H1 (cell line): Measurements from ENCODE around the gene RAB44. TPM values are rescaled to one million over a fixed set of nuclear protein-coding genes. Genes with fewer than 3 reads are reported as not detected.

Source experiments
- CTCF ChIA-PET: fragments of 300-600 bp; sonication (Branson Sonifier 250); formaldehyde crosslinking; loops from one replicate; lab custom pipeline; 2021; ENCODE audit not compliant: partially characterized antibody; lab: Charles Lee
- POLR2A ChIA-PET: fragments of 300-600 bp; sonication (Branson Sonifier 250); formaldehyde crosslinking; loops from one replicate; lab custom pipeline; 2021; ENCODE audit warnings: inconsistent platforms; ENCODE audit not compliant: partially characterized antibody; lab: Charles Lee
- DNase-seq, 2 experiments: peaks; one replicate each; pipeline versions ENCODE4 v3.0.0 to v3.0.0-alpha.2; 2010 to 2022; ENCODE audit warnings: low spot score in 2 of 2, low read depth in 1 of 2, mixed read lengths in 1 of 2
- FAIRE-seq: peaks from 2 replicates; lab custom pipeline; 2011; peaks lifted over from hg19 to GRCh38; lab: Jason Lieb, UNC
- H2AFZ ChIP-seq: 2 replicates; pipeline ENCODE4 v1.8.1; 2012; ENCODE audit warnings: low read length, inconsistent platforms
- H2AK5ac ChIP-seq: 2 replicates; pipeline ENCODE4 v1.6.1; 2013; ENCODE audit warnings: low read depth, low read length
- H2BK120ac ChIP-seq: replicated peaks from 2 replicates; pipeline ENCODE3; 2013; ENCODE audit warnings: low read depth, low read length, inconsistent platforms
- H2BK12ac ChIP-seq: 2 replicates; pipeline ENCODE4 v1.6.1; 2013; ENCODE audit warnings: low read depth, low read length
- H2BK15ac ChIP-seq: 2 replicates; pipeline ENCODE4 v1.6.1; 2013; ENCODE audit warnings: low read length
- H2BK20ac ChIP-seq: 2 replicates; pipeline ENCODE4 v1.6.1; 2013; ENCODE audit warnings: low read length
- H2BK5ac ChIP-seq: 2 replicates; pipeline ENCODE4 v1.6.1; 2013; ENCODE audit warnings: low read depth, low read length
- H3K14ac ChIP-seq: 2 replicates; pipeline ENCODE4 v1.6.1; 2013; ENCODE audit warnings: inconsistent platforms; ENCODE audit not compliant: insufficient read length
- H3K18ac ChIP-seq: 2 replicates; pipeline ENCODE4 v1.6.1; 2013; ENCODE audit warnings: low read length; ENCODE audit errors: extremely low read depth
- H3K23ac ChIP-seq: 2 replicates; pipeline ENCODE4 v1.6.1; 2013; ENCODE audit warnings: inconsistent platforms; ENCODE audit not compliant: insufficient read length
- H3K23me2 ChIP-seq: 2 replicates; pipeline ENCODE4 v1.6.1; 2013; ENCODE audit warnings: low read depth, low read length
- H3K27ac ChIP-seq: 2 replicates; pipeline ENCODE4 v1.6.1; 2011; ENCODE audit warnings: low read depth, low read length, inconsistent platforms
- H3K27me3 ChIP-seq, 4 experiments: replicated peaks in 1 of 4; 1 replicate in 1 of 4; 2 replicates in 3 of 4; pipeline versions ENCODE4 v1.6.1 to v1.8.1; 2011 to 2013; ENCODE audit warnings: low read length in 3 of 4, mild to moderate bottlenecking in 3 of 4, inconsistent platforms in 2 of 4, mixed read lengths in 2 of 4, moderate library complexity in 1 of 4; ENCODE audit not compliant: control insufficient read depth in 3 of 4, insufficient read depth in 3 of 4; ENCODE audit errors: extremely low read depth in 1 of 4
- H3K36me3 ChIP-seq, 4 experiments: 2 replicates each; pipeline versions ENCODE4 v1.6.1 to v1.8.1; 2011 to 2013; ENCODE audit warnings: mild to moderate bottlenecking in 4 of 4, low read length in 3 of 4, moderate library complexity in 2 of 4, control low read depth in 1 of 4, inconsistent platforms in 1 of 4; ENCODE audit not compliant: insufficient read depth in 4 of 4, control insufficient read depth in 2 of 4
- H3K4ac ChIP-seq: replicated peaks from 2 replicates; pipeline ENCODE3; 2013; ENCODE audit warnings: low read length, low read depth, mixed read lengths, inconsistent platforms; ENCODE audit not compliant: insufficient read length
- H3K4me1 ChIP-seq, 4 experiments: replicated peaks in 1 of 4; 1 replicate in 1 of 4; 2 replicates in 3 of 4; pipeline versions ENCODE4 v1.6.1 to v1.8.1; 2011 to 2013; ENCODE audit warnings: low read length in 3 of 4, inconsistent platforms in 2 of 4, mixed read lengths in 1 of 4; ENCODE audit not compliant: insufficient read depth in 4 of 4, control insufficient read depth in 3 of 4
- H3K4me2 ChIP-seq, 2 experiments: 2 replicates each; pipeline versions ENCODE4 v1.6.1 to v1.8.1; 2011 to 2013; ENCODE audit warnings: low read depth in 2 of 2, low read length in 2 of 2, control low read depth in 1 of 2, inconsistent platforms in 1 of 2, mild to moderate bottlenecking in 1 of 2; ENCODE audit not compliant: insufficient read depth in 1 of 2
- H3K4me3 ChIP-seq, 4 experiments: fragments of 200-600, 300-600 bp in 1 of 4; sonication (generic), shearing (Covaris generic), sonication (Bioruptor Twin) in 1 of 4; 2 replicates each; pipeline versions ENCODE4 v1.5.1 to v1.8.1; 2011 to 2016; ENCODE audit warnings: low read length in 4 of 4, low read depth in 3 of 4, control low read depth in 2 of 4, inconsistent platforms in 2 of 4, mild to moderate bottlenecking in 2 of 4, mixed read lengths in 1 of 4, moderate library complexity in 1 of 4; ENCODE audit not compliant: insufficient read depth in 2 of 4; ENCODE audit errors: extremely low read depth in 1 of 4
- H3K56ac ChIP-seq: replicated peaks from 2 replicates; pipeline ENCODE3; 2013; ENCODE audit warnings: low read depth, mild to moderate bottlenecking, mixed read lengths, low read length, inconsistent platforms; ENCODE audit not compliant: insufficient read length
- H3K79me1 ChIP-seq: 2 replicates; pipeline ENCODE4 v1.6.1; 2013; ENCODE audit warnings: low read depth, low read length, control low read depth
- H3K79me2 ChIP-seq, 2 experiments: 2 replicates each; pipeline versions ENCODE4 v1.6.1 to v1.8.1; 2012 to 2013; ENCODE audit warnings: low read length in 2 of 2, mild to moderate bottlenecking in 2 of 2, inconsistent platforms in 1 of 2; ENCODE audit not compliant: insufficient read depth in 2 of 2, control insufficient read depth in 1 of 2
- H3K9ac ChIP-seq, 4 experiments: replicated peaks in 1 of 4; 1 replicate in 1 of 4; 2 replicates in 3 of 4; pipeline versions ENCODE4 v1.6.1 to v1.8.1; 2011 to 2013; ENCODE audit warnings: low read depth in 3 of 4, low read length in 3 of 4, control low read depth in 2 of 4, mild to moderate bottlenecking in 2 of 4, moderate library complexity in 2 of 4, inconsistent platforms in 1 of 4; ENCODE audit errors: extremely low read depth in 1 of 4
- H3K9me3 ChIP-seq, 2 experiments: 2 replicates each; pipeline versions ENCODE4 v1.6.1 to v1.8.1; 2012 to 2013; ENCODE audit warnings: mild to moderate bottlenecking in 2 of 2, moderate library complexity in 2 of 2, control low read depth in 1 of 2, inconsistent platforms in 1 of 2, low read depth in 1 of 2, low read length in 1 of 2, mixed read lengths in 1 of 2; ENCODE audit not compliant: insufficient read depth in 2 of 2
- H4K20me1 ChIP-seq, 2 experiments: replicated peaks in 1 of 2; 2 replicates each; pipeline versions ENCODE3 to v1.8.1; 2011 to 2013; ENCODE audit warnings: inconsistent platforms in 2 of 2, low read length in 2 of 2, mild to moderate bottlenecking in 1 of 2; ENCODE audit not compliant: insufficient read depth in 2 of 2, control insufficient read depth in 1 of 2
- H4K5ac ChIP-seq: 2 replicates; pipeline ENCODE4 v1.6.1; 2013; ENCODE audit warnings: low read length, low read depth, mixed read lengths, inconsistent platforms; ENCODE audit not compliant: insufficient read length
- H4K8ac ChIP-seq: 2 replicates; pipeline ENCODE4 v1.8.0; 2013; ENCODE audit warnings: mild to moderate bottlenecking, moderate library complexity, low read length, inconsistent platforms; ENCODE audit not compliant: insufficient read depth; ENCODE audit errors: extremely low read depth
- H4K91ac ChIP-seq: replicated peaks from 2 replicates; pipeline ENCODE3; 2013; ENCODE audit warnings: low read length, mixed read lengths, inconsistent platforms; ENCODE audit not compliant: insufficient read length
- BACH1 ChIP-seq: IDR thresholded peaks from 2 replicates; pipeline ENCODE4 v1.6.1; 2012; ENCODE audit warnings: low read length, improper control_type of control experiment
- EZH2 ChIP-seq: fragments of 200-600 bp; sonication (generic); IDR thresholded peaks from 2 replicates; pipeline ENCODE4 v1.7.1; 2012; ENCODE audit warnings: low read depth, mild to moderate bottlenecking, moderate library complexity, low read length, inconsistent platforms; ENCODE audit not compliant: severe bottlenecking
- JUND ChIP-seq: IDR thresholded peaks from 2 replicates; pipeline ENCODE4 v1.6.1; 2011; ENCODE audit warnings: mild to moderate bottlenecking, improper control_type of control experiment, low read length
- NANOG ChIP-seq: IDR thresholded peaks from 2 replicates; pipeline ENCODE4 v1.6.1; 2011; ENCODE audit warnings: low read length, low read depth, mild to moderate bottlenecking, inconsistent platforms; ENCODE audit not compliant: insufficient read depth, poor library complexity, severe bottlenecking
- WGBS, 2 experiments: shearing (Covaris generic) in 1 of 2; methylation state at CpG; one replicate each; pipeline versions ENCODE4 v1.1.6 to v1.1.7; 2013 to 2015; ENCODE audit warnings: low lambda C conversion rate in 2 of 2, mixed read lengths in 2 of 2, inconsistent platforms in 1 of 2, low coverage in 1 of 2, missing lambda C conversion rate in 1 of 2; ENCODE audit not compliant: insufficient replicate concordance in 2 of 2, insufficient coverage in 1 of 2, insufficient read length in 1 of 2; ENCODE audit errors: extremely low coverage in 1 of 2, missing lambda C conversion rate in 1 of 2; 5-methylcytosine and 5-hydroxymethylcytosine counted together
- polyA plus RNA-seq, 7 experiments: library from polyadenylated mRNA; depleted of rRNA in 3 of 7; stranded (reverse) in 5 of 7; unstranded in 2 of 7; fragments of >200 nt in 5 of 7; fragments of 200-250 nt in 2 of 7; gene quantifications; 1 replicate in 5 of 7; 2 replicates in 1 of 7; 4 replicates in 1 of 7; pipeline versions ENCODE4 v1.2.1 to v1.2.3, GENCODE V29; 2011 to 2013; ENCODE audit warnings: missing spikeins in 2 of 7, mixed read lengths in 2 of 7
- total RNA-seq: library from RNA; stranded (reverse); fragmentation: NEBNext Ultra II Directional; extraction: Animal tissue kit (Norgen Biotek cat#: 25700); gene quantifications from 2 replicates; pipeline ENCODE4 v1.2.1, GENCODE V29; 2021

The RAB44 gene
- total and polyA plus RNA-seq, 2 of the 8 experiments (the other 6 are each of a cell fraction or from before 2014, with no cell fraction given): 0.02 TPM; not detected in 1

- Histone ChIP-seq H3K23me2 (no peaks in the 10 kb centered on the region), H3K4me2 (no peak overlapping the region), H2BK120ac (no peak overlapping the region), H3K56ac (no peak overlapping the region), H4K91ac (no peak overlapping the region), H2AFZ (no peak overlapping the region), H3K36me3 (no peaks in the 10 kb centered on the region), H3K27me3 (no peaks in the 10 kb centered on the region), H3K79me1 (no peaks in the 10 kb centered on the region), H2AK5ac (no peak overlapping the region), H2BK15ac (no peak overlapping the region), H3K4ac (no peak overlapping the region), H3K4me1 (no peaks in the 10 kb centered on the region; a peak in 1 of 7 replicates), H4K5ac (no peak overlapping the region), H3K9ac (no peak overlapping the region), H4K8ac (no peak overlapping the region), H2BK5ac (no peak overlapping the region), H3K27ac (no peak overlapping the region), H2BK20ac (no peak overlapping the region), H3K79me2 (no peaks in the 10 kb centered on the region), H4K20me1 (no peaks in the 10 kb centered on the region), H3K14ac (no peak overlapping the region), H3K4me3 (no peak overlapping the region), H3K9me3 (0 out of 4 replicates have a peak, but pooled peaks cover 0 to 3% of the 10 kb centered on the region in 2 experiments), H3K18ac (no peak overlapping the region), H2BK12ac (no peak overlapping the region), H3K23ac (no peak overlapping the region)
- ChIA-PET CTCF (interaction anchor here (1.0 to 4.4 kb wide), 5 partner anchors 9 to 104 kb away, joined by 3 to 17 read pairs (median 7); no protein-coding TSS in a partner anchor), POLR2A (no interaction called here)
- 79% methylated on average over 6 of the region's 8 CpGs; no CpG with 5 or more reads in 1 of the 2 experiments for WGBS, 2 experiments
- no peak for FAIRE-seq
- no peak for TF ChIP-seq JUND
- no peak for TF ChIP-seq NANOG
- TF ChIP-seq EZH2: no peak
- no peak for TF ChIP-seq BACH1
- no peak for DNase-seq
Observed at GRCh38 chr6:36745836-36746235, 48.2 kb downstream of the RAB44 start.
